ENCODE measurements around the gene MARCKS.

MARCKS gene

DNA sequence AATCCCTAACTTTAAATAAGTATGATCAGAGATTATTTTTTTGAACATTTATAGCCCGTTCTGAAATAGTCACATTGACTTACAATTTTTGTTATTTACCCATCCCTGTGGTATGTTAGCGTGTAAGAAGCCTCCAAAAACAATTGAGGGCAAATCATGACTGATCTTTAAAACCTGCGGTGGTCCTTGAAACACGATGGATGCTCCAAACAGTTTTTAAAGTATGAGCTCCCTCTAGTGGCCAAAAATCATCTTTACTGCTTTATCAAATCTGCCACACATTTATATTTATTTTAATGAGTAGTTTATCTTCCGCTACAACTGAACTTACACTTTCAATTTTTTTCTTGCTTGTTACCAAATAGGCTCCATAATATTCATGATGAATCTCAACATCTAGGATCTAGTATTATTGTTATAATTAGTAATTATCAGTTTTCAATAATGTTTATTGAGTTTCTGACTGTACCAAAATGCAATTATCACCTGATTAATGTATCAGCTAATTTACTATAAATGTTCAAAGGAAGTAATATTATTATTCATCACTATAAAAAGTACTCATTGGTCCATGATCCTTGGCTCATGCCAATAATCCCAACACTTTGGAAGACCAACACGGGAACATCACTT is 52.2 kb downstream of the MARCKS start:
- TF ChIP-seq, protein P1, sequence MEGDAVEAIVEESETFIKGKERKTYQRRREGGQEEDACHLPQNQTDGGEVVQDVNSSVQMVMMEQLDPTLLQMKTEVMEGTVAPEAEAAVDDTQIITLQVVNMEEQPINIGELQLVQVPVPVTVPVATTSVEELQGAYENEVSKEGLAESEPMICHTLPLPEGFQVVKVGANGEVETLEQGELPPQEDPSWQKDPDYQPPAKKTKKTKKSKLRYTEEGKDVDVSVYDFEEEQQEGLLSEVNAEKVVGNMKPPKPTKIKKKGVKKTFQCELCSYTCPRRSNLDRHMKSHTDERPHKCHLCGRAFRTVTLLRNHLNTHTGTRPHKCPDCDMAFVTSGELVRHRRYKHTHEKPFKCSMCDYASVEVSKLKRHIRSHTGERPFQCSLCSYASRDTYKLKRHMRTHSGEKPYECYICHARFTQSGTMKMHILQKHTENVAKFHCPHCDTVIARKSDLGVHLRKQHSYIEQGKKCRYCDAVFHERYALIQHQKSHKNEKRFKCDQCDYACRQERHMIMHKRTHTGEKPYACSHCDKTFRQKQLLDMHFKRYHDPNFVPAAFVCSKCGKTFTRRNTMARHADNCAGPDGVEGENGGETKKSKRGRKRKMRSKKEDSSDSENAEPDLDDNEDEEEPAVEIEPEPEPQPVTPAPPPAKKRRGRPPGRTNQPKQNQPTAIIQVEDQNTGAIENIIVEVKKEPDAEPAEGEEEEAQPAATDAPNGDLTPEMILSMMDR (IDR thresholded peaks at IDR 0.05), result peak; percentile 68

All from LNCAP (cell line).